ENCODE measurements around the gene QSER1.

DNA sequence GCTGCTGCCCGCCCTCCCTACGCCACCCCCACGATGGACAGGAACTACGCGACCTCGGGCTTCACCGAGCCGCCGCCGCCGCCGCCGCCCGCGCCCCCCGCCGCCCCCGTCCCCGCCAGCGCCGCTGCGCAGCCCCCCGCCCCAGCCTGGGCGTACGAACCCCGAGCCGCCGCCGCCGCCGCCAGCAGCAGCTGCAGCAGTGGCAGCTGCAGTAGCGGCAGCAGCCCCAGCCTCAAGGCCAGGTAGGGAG, 407 bp downstream of the QSER1 start:
- TF ChIP-seq CTCF (IDR thresholded peaks at IDR 0.05) (no peak), EP300 (IDR thresholded peaks at IDR 0.05) (no peak), POLR2A (IDR thresholded peaks at IDR 0.05) (no peak)

All from sigmoid colon (tissue), 4 donors.